Measurements from ENCODE around the gene SNX1. TPM values are rescaled to one million over a fixed set of nuclear protein-coding genes. Genes with fewer than 3 reads are reported as not detected.
A peak's percentile ranks its signal among the peaks of the same experiment; 100 is the strongest.

The SNX1 gene
- total RNA-seq, 2 experiments from 2014 or later = 109 to 124 TPM

DNA sequence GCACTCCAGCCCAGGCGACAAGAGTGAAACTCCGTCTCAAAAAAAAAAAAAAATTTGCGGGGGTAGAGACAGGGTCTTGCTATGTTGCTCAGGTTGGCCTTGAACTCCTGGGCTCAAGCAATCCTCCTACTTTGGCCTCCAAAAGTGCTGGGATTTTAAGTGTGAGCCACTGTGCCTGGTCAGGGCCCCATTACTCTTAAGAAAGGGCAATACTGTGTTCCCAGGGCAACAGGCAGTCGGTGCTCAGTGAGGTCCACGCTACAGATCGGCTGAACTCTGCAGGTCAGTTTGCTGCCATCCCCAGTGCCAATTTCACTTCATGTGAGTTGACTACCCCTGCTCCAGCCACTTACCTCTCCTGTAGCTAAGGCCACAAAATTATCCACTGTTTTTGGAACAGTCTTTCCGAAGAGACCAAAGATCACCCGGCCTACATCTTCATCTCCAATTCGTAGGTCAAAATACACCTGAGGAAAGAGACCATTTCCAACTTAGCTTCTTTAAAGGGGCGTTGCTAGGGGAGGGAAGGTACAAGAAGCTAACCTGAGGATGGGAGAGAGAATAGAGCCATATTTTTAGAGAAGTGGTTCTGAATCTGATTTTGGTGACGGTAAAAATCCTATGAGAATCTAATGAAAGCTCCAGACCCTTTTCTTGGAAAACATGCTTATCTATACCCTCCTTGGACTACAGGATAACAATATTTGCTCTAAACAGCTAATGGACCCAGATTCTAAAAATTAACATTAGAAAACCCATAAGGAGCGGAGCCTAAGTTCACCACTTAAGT, 66.1 kb downstream of the SNX1 start:
- Mint-ChIP-seq H3K36me3 (ENCODE audit: low read depth) (peaks cover 44% of the 10 kb centered on the region), H3K4me3 (peak overlapping the region; percentile 92), H3K9me3 (ENCODE audit: insufficient read depth) (no peaks in the 10 kb centered on the region), H3K27me3 (ENCODE audit: low read depth) (no peaks in the 10 kb centered on the region), H3K4me1 (ENCODE audit: low read depth) (peaks cover 49% of the 10 kb centered on the region), H3K27ac (peak overlapping the region; percentile 86)
- DNase-seq = no peak
- POLR2A ChIA-PET = interaction anchor here (0.6 to 3.9 kb wide), 8 partner anchors 9 to 68 kb away, joined by 3 to 29 read pairs (median 7); partner anchors contain the start of genes CIAO2A, SNX1 and SNX22
- no peak for ATAC-seq
- CTCF ChIA-PET = interaction anchor here (0.9 to 6.0 kb wide), 2 partner anchors 10 to 33 kb away, joined by 3 to 66 read pairs; partner anchors contain the start of gene SNX22

DNA sequence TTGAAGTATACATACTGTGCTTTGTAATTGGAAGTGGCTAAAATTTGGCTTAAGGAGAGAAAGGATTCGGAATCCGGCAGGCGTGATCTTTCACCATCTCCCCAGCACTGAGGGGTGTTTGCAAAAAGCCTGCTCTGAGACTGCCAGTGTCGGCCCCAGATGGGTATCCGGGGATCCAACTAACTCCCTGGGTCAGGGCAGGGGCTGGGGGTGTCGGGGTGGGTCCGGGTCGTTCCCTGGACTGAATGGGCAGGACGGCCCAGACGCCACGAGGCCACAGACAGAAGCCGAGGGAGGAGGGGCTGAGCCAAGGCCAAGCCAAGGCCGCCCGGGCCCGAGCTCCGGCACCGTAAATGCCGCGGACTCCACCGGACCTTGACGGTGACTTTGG, 66.7 kb downstream of the SNX1 start:
- ATAC-seq (peak; percentile 25), DNase-seq (no peak)
- H3K4me1 Mint-ChIP-seq (ENCODE audit: low read depth) = peaks cover 49% of the 10 kb centered on the region
- H3K27me3 Mint-ChIP-seq (ENCODE audit: low read depth) = no peaks in the 10 kb centered on the region
- ChIA-PET POLR2A (interaction anchor here (0.6 to 3.9 kb wide), 8 partner anchors 9 to 69 kb away, joined by 3 to 29 read pairs (median 7); partner anchors contain the start of genes CIAO2A, SNX1 and SNX22), CTCF (interaction anchor here (0.8 to 6.0 kb wide), 4 partner anchors 11 to 195 kb away, joined by 3 to 66 read pairs (median 3); partner anchors contain the start of gene SNX22)
- H3K27ac Mint-ChIP-seq = peak overlapping the region; percentile 86
- H3K9me3 Mint-ChIP-seq (ENCODE audit: insufficient read depth) = no peaks in the 10 kb centered on the region
- H3K4me3 Mint-ChIP-seq = peak overlapping the region; percentile 92
- peaks cover 38% of the 10 kb centered on the region for H3K36me3 Mint-ChIP-seq (ENCODE audit: low read depth)

DNA sequence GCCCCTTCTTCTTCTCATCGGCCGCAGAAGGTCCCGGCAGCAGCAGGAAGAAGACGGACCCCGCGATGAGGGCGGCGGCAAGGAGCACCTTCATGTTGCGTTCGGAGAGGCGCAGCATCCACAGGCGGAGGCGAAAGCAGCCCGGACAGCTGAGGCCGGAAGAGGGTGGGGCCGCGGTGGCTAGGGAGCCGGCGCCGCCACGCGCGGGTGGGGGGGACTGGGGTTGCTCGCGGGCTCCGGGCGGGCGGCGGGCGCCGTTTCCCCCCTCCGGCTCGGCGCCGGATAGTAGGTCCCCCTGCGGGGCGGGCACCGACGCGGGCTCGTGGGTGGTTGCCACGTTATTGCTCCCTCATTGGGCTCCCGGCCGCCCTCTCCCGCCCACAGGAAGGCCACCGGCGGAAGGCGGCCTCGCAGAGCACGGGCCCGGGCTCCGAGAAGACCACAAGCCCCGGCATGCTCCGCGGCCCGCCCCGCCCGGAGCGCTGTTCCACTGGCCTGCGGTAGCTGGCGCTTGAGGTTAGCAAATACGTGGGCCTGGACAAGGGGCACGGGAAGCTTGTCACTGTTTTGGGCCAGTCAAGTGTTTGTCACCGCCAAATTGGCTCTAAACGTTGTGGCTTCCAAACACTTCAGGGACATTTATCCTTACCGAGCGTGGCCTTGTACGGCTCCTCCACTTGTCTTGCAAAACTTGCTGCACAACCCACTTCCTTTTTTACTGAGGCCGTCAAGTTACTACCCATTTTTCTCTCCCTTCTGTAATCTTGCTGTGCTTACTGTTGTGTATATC, 67.3 kb downstream of the SNX1 start, which contains the start of gene PPIB:
Gene PPIB (minus strand): TSS at position 154 of the 790 bp plus-strand sequence. CDS start 36 bp downstream, at position 118.
- peak; percentile 96 for ATAC-seq
- Mint-ChIP-seq H3K4me1 (ENCODE audit: low read depth) (peaks cover 46% of the 10 kb centered on the region), H3K36me3 (ENCODE audit: low read depth) (peaks cover 32% of the 10 kb centered on the region)

DNA sequence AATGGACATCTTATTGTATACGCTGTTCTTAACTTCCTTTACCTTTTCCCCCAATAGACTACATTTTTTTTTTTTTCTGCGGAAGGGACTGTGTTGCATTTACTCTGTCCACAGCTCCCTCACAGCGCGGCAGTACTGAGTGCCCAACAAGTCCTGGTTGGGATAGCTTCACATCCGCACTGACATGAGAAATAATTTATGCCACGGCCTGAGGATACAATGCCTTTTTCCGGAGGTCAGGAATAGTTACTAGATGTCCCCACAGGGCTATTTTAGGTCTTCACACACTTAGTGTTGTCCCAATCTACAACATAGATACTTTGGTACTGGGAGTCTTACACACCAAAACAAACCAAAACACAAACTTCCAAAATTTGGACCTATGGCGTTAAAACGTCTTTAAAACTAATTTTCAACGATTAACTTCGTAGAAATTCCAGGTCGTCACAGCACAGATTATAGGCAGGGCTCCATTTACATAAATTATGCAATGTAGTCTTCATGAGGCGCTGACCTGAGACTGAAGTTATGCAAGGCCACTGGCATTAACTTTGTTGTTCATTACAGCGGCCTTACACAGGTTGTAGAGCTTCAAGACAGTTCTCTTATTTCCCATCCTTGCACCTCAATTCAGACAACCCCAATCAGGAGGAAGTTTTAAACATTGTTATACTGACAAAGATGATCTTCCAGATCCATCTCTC, 68.0 kb downstream of the SNX1 start:
- peak overlapping the region; percentile 96 for H3K27ac Mint-ChIP-seq
- peaks cover 26% of the 10 kb centered on the region for H3K36me3 Mint-ChIP-seq (ENCODE audit: low read depth)
- POLR2A ChIA-PET = interaction anchor here (0.6 to 3.9 kb wide), 13 partner anchors 8 to 224 kb away, joined by 3 to 29 read pairs (median 5); partner anchors contain the start of genes CIAO2A, SNX1, SNX22 and TRIP4
- peaks cover 42% of the 10 kb centered on the region for H3K4me1 Mint-ChIP-seq (ENCODE audit: low read depth)
- H3K27me3 Mint-ChIP-seq (ENCODE audit: low read depth) = no peaks in the 10 kb centered on the region
- no peaks in the 10 kb centered on the region for H3K9me3 Mint-ChIP-seq (ENCODE audit: insufficient read depth)
- peak overlapping the region; percentile 80 for H3K4me3 Mint-ChIP-seq
- DNase-seq (peak; percentile 45), ATAC-seq (peak; percentile 9)
- CTCF ChIA-PET = interaction anchor here (0.6 to 6.0 kb wide), 10 partner anchors 12 to 672 kb away, joined by 3 to 66 read pairs (median 3); partner anchors contain the start of genes PCLAF and SNX22

More for the DNA sequence above, 67.3 kb downstream of the SNX1 start, which contains the start of gene PPIB:
- Mint-ChIP-seq H3K27ac (peak within 1 kb of the TSS; percentile 96), H3K27me3 (ENCODE audit: low read depth) (no peaks in the 10 kb centered on the region), H3K9me3 (ENCODE audit: insufficient read depth) (no peaks in the 10 kb centered on the region), H3K4me3 (peak within 1 kb of the TSS; percentile 92)
- POLR2A ChIA-PET = interaction anchor here (0.6 to 3.9 kb wide), 13 partner anchors 9 to 225 kb away, joined by 3 to 29 read pairs (median 5); partner anchors contain the start of genes CIAO2A, SNX1, SNX22 and TRIP4
- DNase-seq = peak; percentile 97
- CTCF ChIA-PET = interaction anchor here (0.8 to 6.0 kb wide), 9 partner anchors 11 to 554 kb away, joined by 3 to 66 read pairs (median 3); partner anchors contain the start of genes PCLAF and SNX22

DNA sequence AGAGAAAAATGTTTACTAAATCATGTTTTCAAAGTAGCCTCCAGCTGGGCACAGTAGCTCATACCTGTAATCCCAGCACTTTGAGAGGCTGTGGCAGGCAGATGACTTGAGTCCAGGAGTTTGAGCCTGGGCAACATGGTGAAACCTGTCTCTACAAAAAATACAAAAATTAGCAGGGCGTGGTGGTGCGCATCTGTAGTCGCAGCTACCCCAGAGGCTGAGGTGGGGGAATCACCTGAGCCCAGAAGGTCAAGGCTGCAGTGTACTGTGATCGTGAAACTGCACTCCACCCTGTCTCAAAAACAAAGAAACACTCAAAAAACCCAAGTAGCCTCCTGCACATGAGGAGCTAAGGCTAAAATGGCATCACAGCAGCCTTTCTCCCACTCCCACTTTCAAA, 68.7 kb downstream of the SNX1 start:
- H3K27me3 Mint-ChIP-seq (ENCODE audit: low read depth) = no peaks in the 10 kb centered on the region
- no peaks in the 10 kb centered on the region for H3K9me3 Mint-ChIP-seq (ENCODE audit: insufficient read depth)
- CTCF ChIA-PET = interaction anchor here (0.6 to 6.0 kb wide), 5 partner anchors 13 to 1632 kb away, joined by 3 to 66 read pairs (median 3); partner anchors contain the start of gene SNX22
- no peak for DNase-seq
- POLR2A ChIA-PET = interaction anchor here (1.0 to 3.9 kb wide), 2 partner anchors 11 to 71 kb away, joined by 3 to 29 read pairs; partner anchors contain the start of genes CIAO2A and SNX22
- ATAC-seq = no peak
- H3K36me3 Mint-ChIP-seq (ENCODE audit: low read depth) = peaks cover 22% of the 10 kb centered on the region
- H3K27ac Mint-ChIP-seq = peak overlapping the region; percentile 96
- H3K4me1 Mint-ChIP-seq (ENCODE audit: low read depth) = peaks cover 38% of the 10 kb centered on the region
- H3K4me3 Mint-ChIP-seq = peak overlapping the region; percentile 51

DNA sequence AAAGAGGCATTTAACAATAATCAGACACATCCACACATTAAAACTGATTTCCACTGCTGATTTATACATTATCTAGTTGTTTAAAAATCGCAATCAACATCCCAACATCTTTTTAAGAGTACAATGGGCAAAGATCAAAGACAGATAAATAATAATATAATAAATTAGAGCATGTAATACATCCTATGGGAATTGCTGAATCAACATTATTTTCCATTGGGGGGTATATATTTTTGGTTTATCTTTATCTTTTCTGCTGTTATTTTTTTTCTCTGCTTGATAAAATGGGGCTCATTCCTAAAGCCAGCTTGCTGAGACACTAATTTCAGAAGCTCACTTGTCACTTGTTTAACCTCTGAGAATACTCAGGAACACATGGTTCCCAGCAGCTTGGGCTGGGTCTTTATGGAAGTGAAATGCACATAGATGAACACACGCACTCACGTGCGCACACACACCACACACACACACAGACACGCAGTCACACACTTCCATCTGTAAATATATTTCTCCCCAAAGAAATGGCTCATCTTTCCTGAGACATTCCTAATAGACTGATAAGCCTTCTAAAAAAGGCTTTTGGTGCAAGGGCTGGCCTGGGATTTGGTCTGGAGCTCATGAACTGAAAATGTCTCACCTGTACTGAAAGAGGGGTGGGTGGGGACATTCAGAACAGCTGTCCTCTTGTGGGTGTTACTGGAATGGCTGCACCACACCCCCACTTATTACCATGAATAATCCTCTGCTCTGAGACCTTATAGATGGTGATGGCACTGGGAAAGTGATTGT, 70.5 kb downstream of the SNX1 start:
- no peak overlapping the region for H3K27ac Mint-ChIP-seq
- CTCF ChIA-PET = interaction anchor here (6.0 kb wide), 1 partner anchor 14 kb away, joined by 66 read pairs; the partner anchor contains the start of gene SNX22

DNA sequence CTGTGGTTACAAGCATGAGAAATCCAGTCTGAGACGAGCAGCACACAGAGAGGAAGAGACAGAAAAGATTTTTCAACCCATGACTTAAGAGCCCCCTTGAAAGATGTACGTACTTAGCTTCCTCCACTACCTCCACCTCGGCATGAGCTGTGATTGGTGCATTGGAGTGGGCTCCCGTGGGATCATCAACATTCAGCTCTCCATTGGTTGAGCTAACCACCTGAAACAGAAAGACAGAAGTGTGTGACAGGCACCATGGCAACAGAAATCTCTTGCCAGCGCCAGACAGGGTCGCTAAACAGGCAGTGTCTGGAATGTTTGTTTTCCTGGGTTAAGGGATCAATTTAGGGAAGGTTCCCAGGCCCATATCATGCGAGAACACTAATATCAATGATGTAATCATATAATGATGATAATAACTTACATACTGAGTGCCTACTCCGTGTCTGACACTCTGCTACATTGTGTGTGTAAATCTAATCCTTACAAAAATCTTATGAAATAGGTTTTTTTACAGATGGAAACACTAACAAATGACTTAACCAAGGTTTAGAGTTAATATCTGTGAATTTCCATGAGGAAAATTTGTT, 84.5 kb downstream of the SNX1 start:
- ChIA-PET POLR2A (interaction anchor here (0.7 kb wide), 1 partner anchor 18 kb away, joined by 5 read pairs; the partner anchor contains the start of gene PPIB), CTCF (interaction anchor here (0.9 to 1.0 kb wide), 2 partner anchors 12 to 73 kb away, joined by 3 read pairs; no protein-coding TSS in a partner anchor)
- H3K27me3 Mint-ChIP-seq (ENCODE audit: low read depth) = no peaks in the 10 kb centered on the region
- H3K27ac Mint-ChIP-seq = no peak overlapping the region
- H3K4me1 Mint-ChIP-seq (ENCODE audit: low read depth) = no peaks in the 10 kb centered on the region
- ATAC-seq (no peak), DNase-seq (no peak)
- H3K4me3 Mint-ChIP-seq = no peak overlapping the region
- H3K9me3 Mint-ChIP-seq (ENCODE audit: insufficient read depth) = no peaks in the 10 kb centered on the region
- H3K36me3 Mint-ChIP-seq (ENCODE audit: low read depth) = peaks cover 21% of the 10 kb centered on the region

More for the DNA sequence above, 70.5 kb downstream of the SNX1 start:
- Mint-ChIP-seq H3K4me1 (ENCODE audit: low read depth) (peaks cover 29% of the 10 kb centered on the region), H3K27me3 (ENCODE audit: low read depth) (no peaks in the 10 kb centered on the region), H3K9me3 (ENCODE audit: insufficient read depth) (no peaks in the 10 kb centered on the region), H3K36me3 (ENCODE audit: low read depth) (peaks cover 18% of the 10 kb centered on the region), H3K4me3 (no peak overlapping the region)
- DNase-seq (no peak), ATAC-seq (no peak)
- POLR2A ChIA-PET = interaction anchor here (0.8 kb wide), 1 partner anchor 128 kb away, joined by 4 read pairs; no protein-coding TSS in a partner anchor

DNA sequence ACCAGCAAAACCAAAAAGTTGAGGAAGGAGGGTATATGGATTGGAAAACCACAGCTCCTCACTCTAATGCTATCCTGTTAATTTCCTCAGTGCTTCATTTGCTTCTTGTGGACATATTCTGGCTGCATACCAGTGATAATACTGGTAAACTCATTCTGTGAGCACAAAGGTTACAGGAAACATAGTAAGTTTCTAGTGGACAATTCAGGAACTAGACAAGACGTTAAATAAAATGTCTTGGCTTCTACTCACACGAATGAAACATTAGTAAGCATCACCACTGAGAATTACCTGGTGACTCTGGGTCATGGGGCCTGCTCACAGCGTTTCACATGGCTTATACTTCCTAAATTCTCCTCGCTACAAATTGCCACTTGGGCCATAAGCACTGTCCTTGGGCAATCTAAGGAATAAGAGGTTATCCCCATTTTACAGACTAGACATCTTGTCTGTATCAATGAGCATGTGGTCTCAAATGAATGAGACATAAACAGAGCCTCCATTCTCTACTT, 87.1 kb downstream of the SNX1 start:
- H3K4me1 Mint-ChIP-seq (ENCODE audit: low read depth) = no peaks in the 10 kb centered on the region
- ATAC-seq (no peak), DNase-seq (no peak)
- H3K9me3 Mint-ChIP-seq (ENCODE audit: insufficient read depth) = no peaks in the 10 kb centered on the region
- no peak overlapping the region for H3K4me3 Mint-ChIP-seq
- H3K36me3 Mint-ChIP-seq (ENCODE audit: low read depth) = peaks cover 22% of the 10 kb centered on the region
- no peaks in the 10 kb centered on the region for H3K27me3 Mint-ChIP-seq (ENCODE audit: low read depth)
- POLR2A ChIA-PET = no interaction called here
- no peak overlapping the region for H3K27ac Mint-ChIP-seq
- CTCF ChIA-PET = no interaction called here

DNA sequence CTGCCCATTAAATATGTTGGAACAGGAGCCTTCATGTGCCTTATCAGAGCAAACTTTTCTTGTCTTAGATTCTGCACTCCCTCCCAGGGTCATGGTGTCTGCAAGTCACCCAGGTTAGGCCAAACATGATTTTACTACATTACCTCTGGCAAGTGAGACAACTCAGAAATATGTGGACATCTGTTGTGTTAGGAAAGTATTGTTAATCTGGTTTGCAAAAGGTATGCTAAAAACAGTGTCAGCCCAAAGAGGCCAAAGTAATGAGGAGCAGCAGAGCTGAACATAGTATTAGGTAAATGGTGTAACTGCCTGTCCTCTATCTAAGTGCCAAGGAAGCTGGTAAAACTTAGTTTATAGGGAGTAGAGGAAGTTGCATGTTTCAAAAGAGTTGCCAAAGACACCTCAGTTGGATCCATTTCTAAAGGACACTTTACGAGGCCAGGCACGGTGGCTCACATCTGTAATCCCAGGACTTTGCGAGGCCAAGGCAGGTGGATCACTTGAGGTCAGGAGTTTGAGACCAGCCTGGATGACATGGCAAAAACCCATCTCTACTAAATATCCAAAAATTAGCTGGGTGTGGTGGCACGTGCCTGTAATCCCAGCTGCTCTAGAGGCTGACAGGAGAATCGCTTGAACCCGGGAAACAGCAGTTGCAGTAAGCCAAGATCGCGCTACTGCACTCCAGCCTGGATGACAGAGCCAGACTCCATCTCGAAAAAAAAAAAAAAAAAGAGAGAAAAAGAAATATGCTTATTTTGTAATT, 89.5 kb downstream of the SNX1 start:
- no peaks in the 10 kb centered on the region for H3K27me3 Mint-ChIP-seq (ENCODE audit: low read depth)
- peaks cover 4% of the 10 kb centered on the region for H3K4me1 Mint-ChIP-seq (ENCODE audit: low read depth)
- DNase-seq = no peak
- no peak overlapping the region for H3K27ac Mint-ChIP-seq
- ChIA-PET POLR2A (no interaction called here), CTCF (interaction anchor here (1.2 kb wide), 2 partner anchors 8 to 22 kb away, joined by 4 to 6 read pairs; partner anchors contain the start of gene PPIB)
- H3K9me3 Mint-ChIP-seq (ENCODE audit: insufficient read depth) = no peaks in the 10 kb centered on the region
- H3K4me3 Mint-ChIP-seq = no peak overlapping the region
- peaks cover 23% of the 10 kb centered on the region for H3K36me3 Mint-ChIP-seq (ENCODE audit: low read depth)
- ATAC-seq = no peak
